CD4-positive, alpha-beta T cell treated with Interleukin-17A for 4 hours (primary cell): Measurements from ENCODE around the gene NPSR1.

Source experiments
- DNase-seq: peaks from one replicate; pipeline ENCODE4 v3.0.0-alpha.2; 2020; ENCODE audit warnings: mixed read lengths

The NPSR1 gene

DNA sequence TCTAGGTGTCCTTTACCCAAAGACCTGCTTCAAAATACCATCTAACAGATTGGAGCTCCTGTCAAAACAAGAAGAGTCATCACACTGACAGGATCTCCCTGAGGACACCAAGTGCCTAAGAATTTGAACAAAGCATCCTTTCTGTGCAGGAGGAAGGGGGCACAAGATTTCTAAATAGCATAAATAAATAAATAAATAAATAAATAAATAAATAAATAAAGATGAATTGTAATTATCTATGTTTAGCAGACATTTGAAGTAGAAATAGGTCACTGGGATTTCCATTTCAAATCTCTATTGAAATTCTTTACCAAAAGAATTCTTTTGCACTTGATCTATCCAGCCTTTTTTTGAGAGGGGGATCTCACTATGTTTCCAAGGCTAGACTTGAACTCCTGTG, 65.3 kb downstream of the NPSR1 start:
- no peak for DNase-seq

DNA sequence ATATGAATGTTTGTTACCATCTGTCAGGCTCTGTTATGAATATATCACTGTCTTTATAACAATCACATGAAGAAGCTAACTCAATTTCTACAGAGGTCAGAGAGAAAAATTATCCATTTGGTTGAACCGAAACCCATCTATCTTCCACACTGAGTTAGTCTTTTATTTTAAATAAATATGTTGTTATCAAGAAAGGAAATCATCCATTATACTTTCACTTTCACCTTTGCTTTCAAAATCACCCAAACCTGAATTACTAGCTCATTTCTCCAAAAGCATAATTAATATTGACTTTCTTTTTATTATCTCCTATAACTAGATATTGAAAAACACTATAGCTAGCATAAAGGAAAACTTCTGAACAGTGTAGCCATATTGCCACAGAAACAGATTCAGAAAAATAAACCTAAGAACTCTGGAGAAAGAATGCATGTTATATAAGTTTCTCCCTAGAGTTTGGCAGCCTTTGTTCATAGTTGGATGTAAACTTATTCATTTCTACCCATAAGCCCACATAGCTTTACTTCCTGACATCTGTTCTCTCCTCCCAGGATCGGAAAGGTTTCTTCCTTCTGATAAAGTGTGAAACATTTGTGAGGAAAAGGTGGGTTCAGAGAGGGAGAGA, 66.0 kb downstream of the NPSR1 start:
- no peak for DNase-seq

DNA sequence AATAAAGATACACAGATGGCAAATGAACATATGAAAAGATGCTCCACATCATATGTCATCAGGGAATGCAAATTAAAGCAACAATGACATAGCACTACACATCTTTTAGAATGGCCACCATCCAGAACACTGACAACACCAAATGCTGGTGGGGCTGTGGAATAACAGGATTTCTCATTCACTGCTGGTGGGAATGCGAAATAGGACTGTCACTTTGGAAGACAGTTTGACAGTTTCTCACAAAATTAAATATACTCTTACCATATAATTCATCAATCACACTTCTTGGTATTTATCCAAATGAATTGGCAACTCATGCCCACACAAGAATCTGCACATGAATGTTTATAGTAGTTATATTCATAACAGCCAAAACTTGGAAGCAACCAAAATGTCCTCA, 68.2 kb downstream of the NPSR1 start:
- no peak for DNase-seq

DNA sequence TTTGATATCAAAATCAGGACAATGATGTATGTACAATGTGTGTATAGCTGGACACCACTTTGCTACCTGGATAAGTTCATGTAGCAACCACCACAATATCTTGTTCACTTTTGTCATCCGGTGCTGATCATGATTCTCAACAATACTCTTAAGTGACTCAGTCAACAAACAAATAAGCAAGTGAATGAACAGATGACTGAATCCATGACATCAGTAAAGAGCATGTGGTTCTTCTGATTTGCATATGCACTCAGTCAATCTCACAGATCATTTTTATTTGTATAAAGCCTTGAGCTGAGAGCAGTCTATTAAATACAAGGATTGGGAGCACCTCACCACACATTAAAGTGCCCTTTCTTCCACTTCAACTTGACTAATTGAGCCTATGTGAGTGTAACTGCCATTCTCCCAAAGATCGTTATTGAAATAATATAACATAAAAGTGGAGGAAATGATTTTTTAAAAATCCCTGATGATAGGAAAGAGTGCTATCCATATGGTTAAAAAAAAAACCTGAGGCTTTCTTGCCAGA, 69.5 kb downstream of the NPSR1 start:
- no peak for DNase-seq

DNA sequence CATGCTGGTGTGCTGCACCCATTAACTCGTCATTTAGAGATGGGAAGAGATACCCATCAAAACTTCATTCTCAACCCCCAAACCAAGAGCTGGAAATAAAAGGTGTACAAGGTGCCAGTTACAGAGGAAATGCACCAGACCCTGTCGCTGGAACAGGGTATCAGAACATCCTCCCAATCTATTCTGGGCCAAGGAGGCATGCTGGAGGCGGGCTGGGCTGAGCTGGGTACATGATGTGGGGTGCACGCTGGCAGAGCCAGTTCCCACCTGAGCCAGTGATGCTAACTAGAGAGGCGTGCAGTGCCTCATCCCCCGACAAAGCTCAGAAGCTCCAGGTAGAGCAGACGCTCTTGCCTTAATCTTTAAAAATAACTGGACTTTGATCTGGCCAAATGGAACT, 70.1 kb downstream of the NPSR1 start:
- no peak for DNase-seq

DNA sequence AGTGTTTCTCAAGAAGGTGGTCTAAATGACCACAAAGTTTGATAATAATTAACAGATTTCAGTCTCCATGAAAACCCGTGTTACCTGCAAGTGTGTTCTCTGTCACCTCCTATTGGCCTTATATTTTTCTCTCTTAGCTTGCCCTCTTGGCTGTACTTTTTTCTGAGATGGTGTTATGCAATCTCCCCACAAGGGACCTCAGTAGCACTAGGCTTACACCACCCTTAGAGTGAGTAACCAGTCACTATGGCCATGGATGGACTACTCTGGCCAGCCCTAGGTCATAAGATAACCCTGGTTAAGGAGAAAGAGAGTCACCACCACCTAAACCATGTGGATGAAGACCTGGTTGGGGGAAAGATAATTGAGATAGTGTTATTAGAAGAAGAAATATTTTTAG, 76.8 kb downstream of the NPSR1 start:
- no peak for DNase-seq

DNA sequence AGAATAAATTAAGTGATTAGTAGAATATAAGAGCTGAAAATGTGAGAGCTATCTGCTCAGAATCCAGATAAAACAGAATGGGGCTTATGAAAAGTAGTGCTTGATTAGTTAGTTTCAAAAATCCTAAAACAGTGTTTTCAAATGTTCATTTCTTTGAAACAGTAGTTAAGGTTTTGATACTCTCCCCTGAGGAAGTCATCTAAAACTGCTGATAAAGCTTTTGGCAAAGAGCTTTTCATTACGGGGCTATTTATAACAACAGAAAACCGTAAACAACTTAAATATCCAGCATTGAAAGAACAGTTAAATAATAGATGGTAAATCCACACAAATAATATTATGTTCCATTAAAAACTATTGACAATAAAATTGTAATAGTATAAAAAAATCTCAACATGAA, 77.5 kb downstream of the NPSR1 start:
- no peak for DNase-seq

DNA sequence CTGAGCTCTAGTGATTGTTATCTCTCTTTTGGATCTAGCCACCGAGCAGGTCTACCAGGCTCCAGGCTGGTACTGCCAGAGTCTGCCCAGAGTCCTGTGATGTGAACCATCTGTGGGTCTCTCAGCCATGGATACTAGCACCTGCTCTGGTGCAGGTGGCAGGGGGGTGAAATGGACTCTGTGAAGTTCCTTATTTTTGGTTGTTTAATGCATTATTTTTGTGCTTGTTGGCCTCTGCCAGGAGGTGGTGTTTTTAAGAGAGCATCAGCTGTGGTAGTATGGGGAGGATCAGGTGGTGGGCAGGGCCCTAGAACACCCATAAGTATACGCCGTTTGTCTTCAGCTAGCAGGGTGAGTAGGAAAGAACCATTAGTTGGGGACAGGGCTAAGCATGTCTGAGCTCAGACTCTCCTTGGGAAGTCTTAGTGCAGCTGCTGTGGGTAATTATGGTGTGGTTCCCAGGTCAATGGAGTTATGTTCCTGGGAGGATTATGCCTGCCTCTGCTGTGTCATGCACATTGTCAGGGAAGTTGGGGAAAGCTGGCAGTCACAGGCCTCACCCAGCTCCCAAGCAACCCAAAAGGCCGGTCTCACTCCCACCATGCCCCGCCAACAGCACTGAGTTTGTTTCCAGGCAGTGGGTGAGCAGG, 81.8 kb downstream of the NPSR1 start:
- no peak for DNase-seq

DNA sequence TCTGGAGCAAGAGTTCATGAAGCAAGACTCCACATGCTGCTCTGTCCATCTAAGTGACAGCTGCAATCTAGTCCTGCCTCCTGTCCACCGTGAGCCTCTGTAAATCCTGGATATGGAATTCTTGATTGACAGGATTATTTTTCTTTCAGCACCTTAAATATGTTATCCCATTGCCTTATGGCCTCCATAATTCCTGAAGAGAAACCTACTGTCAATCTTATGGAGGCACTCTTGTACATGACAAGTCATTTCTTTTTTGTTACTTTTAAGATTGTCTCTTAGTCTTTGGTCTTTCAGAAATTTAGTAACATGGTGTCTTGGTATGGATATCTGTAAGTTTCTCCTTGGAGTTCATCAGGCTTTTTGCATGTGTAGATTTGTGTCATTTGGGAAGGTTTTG, 82.8 kb downstream of the NPSR1 start:
- no peak for DNase-seq

DNA sequence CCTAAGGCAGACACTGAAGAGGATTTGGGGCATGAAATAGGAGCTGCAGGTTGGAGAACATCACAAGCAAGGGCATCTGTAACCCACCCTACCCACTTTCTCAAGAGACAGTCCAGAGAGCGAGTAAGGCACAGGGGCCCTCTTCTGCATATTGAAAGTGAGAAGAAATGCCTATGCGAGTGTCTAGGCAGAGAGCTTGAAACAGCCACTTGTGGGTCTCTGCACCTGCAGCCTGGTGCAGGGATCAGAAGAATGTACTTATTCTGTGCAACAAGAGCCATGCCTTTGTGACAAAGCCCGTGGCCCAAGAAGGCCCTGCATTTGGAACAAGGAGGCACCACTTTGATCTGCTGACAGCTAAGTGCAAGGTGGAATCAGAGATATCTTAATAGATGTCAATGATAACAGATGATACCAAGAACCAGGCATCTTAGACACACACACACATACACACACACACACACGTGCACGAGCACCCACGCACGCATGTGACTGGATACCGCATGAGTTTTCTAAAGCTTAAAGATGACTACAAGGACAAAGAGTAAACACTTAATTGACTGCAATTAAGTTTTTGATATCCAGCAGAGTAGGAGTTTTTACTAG, 89.3 kb downstream of the NPSR1 start:
- no peak for DNase-seq

DNA sequence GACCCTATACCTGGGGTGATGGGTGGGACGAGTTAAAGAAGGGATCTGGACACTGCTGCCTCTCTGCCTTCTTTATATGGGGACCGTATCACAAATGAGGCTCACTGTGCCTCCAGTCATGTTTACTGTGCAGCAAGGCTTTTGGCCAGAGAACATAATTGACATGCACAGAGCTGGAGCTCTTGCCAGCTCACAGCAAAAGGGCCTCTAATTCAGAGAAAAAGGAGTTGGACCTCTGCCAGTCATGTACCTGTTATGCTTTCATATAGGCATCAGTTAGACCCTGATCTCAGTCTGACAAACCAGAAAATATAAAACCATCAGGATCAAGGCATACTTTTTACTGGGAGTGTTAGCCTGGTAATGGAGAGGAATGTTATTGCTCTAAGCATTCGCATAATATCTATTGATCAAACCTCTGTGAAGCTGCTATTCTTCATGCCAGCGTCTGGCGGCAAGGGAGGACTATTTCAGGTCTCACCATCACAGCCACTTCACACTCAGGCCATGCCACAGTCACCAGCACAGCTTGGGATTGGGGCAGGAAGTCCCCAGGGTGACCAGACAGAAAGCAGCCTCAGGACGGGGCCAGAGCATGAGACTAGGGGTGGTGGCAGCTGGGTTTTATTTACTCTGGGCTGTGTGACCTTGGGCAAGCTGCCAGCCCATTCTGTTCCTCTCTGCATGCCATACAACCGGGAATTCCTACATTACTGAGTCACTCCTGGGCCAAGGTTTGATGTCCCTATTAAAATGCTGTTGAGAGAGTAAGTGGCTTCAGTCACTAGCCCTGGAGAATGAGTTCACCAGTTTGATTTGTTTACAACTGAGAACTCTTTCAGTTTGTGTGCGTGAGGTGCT, 90.1 kb downstream of the NPSR1 start:
- no peak for DNase-seq

DNA sequence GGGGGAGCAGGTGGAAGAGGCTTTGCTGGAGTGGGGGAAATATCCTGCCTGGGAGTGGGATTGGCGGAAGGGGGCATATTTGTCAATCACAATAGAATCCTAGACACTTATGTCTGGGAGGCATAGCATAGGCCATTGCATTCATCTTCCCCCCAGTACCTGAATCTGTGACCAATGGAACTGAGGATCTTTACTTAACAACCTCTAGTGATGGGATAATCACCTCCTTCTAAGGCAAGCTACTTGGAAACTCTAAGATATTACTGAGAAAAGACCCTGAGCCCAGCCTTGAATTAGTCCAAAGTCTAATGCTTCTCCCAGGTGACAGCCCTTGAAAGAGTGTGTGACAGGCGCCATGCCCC, 90.7 kb downstream of the NPSR1 start:
- DNase-seq = no peak

DNA sequence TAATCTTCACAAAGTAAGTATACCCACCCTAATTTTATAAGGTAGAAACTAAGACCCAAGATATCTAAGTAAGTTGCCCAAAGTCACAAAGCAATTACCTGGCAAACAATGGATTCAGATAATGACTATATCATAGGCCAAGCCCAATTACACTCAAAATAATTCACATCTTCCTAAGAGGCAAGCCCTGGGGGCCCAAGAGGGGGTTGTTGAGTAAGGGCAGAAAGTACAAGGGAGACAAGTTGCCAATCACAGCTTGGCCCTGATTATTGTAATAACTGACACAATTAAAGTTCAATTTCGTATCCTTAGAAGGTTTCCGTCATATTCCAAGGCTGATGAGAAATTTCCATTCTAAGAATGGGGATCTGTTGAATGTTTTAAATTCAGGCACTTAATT, 91.4 kb downstream of the NPSR1 start:
- no peak for DNase-seq

DNA sequence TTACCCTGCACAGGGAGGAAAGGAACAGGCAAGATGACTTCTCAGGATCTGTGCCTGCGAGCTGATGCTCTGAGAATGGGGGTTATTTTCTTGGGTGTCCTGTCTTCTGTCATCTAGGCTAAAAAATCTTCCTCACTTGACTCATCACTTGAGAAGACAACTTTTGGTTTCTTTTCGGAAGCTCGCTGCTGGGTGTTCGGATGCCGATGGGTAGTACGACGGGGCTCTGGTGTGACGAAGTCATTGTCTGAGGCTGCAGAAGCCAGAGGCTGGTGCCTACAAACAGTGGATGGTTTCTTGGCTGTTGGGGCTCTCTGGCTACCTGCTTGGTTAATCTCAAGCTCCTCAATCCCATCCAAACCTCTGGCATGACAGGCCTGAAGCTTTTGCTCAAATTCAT, 92.2 kb downstream of the NPSR1 start:
- no peak for DNase-seq

DNA sequence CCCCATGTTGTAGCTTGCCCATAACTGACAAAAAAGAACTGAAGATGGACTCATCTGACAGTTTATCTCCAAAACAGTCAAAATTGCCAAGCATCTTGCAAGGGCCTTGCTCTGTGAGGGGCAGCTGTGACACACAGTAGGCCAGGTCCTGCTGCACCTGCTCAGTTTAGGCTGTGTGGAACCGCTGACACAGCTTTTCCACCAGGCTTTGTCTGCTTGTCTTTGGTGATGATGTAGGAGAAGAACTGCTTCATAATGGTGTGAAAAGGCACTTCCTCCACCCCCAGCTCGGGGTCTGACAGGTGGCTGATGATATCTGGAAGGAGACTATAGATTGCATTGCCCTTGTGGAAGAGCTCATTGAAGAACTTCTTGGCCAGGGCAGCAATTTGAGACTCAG, 92.6 kb downstream of the NPSR1 start:
- DNase-seq = no peak

DNA sequence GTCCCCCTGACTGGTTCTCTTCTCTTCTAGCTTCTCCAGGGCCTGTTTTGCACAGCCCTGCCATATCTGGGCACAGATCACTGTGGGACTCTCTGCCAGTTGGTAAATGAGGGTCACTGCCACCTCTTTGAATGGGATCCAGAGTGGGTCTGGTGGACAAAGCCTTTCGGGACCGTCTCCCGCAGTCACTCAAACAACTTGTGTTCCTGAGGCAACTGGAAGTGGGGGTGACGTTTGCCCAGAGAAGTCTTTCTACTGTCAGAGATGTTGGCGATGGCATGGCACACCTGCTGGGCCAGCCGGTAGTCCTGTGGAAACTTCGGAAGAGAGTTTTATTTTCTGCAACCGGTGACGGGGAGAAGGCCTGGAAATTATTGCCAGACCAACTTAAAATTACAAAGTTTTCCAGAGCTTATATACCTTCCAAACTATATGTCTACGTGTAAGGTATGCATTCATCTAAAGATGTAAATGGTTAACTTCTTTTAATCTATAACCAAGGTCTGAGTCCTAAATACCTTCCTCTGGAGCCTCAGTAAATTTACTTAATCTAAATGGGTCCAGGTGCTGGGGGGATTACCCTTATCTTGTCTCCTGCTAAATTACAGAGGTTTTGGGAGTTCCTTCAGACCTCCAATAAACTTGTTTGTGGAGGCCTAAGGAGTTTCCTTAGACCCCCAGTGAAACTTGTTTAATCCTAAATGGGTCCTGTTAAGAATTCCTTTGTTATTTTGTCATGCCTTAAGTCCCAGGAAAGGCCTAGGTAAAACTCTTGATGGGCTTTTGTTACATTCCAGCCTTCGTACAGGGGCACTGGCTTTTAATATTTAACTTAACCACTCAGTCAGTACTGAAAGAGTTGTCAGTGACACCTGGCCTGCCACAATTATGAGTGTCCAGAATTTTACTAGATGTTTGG, 94.0 kb downstream of the NPSR1 start:
- DNase-seq = no peak

DNA sequence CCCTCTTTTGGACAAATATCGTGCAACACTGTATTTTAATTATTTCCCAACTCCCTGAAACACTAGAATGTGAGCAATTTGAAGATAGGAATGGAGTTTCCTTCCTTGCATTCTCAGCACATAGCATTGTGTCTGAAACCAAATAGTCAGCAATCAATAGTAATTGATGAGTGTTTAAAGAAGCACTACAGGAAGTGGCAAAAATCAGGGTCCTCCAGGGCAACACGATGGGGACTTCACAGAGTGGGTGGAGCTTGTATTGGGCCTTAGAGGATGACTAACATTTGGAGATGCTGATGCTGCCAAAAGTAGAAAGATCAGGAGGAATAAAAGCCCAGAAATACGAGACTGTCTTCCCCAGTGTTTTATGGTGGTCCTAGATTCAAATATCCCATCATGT, 94.9 kb downstream of the NPSR1 start:
- DNase-seq = no peak

DNA sequence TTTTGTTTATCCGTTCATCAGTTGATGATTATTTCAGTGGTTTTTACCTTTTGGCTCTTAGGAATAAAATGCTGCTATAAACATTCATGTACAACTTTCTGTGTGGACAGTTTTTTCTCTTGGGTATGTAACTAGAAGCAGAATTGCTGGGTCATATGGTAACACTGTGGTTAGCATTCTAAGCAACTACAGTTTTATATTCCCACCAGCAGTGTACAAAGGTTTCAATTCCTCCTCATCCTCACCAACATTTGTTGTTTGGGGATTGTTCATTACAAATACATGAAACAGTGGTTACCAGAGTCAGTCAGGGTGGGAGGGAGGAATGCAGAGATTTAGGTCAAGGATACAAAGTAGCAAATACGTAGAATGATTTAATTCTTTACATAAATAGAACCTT, 97.0 kb downstream of the NPSR1 start:
- no peak for DNase-seq

DNA sequence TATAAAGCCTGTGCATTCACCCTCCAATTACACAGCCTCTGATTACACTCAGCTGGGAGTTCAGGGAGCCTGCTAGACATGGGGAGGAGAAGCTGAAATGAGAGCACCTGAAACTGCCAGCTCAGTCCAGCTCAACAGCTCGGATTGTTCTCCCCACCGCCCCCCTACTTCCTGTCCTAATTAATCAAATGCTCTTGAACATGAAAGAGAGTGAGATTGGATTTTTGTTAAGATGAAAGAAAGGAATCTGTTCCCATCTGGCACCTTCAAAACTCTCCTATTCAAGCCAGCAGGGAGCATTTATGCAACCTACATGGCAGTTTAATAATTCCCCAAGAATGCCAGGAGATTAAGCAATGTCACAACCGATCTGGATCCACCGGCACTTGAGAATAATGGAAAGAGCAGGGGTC, 98.0 kb downstream of the NPSR1 start:
- no peak for DNase-seq

DNA sequence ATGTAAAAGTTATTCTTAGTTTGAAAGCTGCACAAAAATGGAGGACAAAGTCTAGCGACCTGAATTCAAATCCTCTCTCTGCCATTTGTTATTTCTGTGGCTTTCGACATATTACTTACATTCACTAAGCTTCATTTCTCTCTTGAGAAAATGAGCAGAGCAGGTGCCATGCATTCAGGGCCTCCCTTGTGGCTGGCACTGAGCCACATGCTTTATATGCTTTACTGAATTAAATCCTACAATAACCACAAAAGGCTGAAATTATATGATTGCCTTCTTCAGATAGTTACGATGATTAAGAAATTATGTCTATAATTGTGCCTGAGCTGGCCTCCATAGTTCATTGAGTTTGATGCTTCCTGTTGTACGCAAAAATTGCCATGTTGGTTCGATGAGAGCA, 98.7 kb downstream of the NPSR1 start:
- DNase-seq = no peak

DNA sequence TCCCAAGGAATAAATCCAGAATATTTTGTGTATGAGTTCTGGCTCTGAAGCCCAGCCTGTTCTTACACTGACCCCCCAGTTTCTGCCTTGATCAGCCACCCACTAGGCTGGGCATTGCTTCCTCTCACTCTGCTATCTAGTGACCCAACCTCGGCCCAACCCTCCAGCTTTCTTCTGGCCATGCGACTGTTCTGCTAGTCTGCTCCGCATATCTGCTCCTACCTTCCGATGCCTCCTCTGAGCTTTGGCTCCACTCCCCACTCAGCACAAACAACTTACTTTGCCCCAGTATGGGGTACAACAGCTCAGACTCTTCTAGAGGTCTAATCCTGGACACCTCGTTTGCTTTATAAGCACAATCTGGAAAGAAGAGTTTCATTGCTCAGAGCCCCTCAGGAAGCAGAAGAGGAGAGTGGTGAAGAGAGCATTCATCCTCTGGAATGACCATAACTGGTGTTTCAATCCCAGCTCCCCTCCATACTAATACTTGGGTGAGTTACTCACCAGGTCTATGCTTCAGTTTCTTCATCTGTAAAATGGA, 99.6 kb downstream of the NPSR1 start:
- no peak for DNase-seq

DNA sequence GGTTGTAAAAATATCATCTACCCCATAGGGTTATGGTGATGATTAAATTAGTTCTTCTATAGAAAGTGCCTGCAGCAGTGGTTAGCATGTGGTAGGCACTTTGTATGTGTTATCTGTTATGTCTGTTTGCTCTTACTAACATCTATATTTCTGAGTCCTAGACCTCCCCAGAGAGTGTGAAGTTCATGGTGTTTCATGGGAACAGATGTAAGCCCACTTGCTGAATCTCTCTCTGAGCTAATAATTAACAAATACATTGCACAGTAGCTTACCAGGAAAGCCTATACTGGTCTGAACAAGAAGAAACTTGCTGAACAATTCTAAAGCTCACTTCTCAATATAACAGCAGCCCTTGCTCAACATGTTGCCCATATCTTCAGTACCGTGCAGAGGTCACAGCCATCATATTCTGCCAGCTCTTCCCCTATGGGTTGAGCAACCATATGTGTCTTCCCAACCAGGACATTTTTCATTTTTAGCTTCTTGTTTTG, 100.1 kb downstream of the NPSR1 start:
- DNase-seq = no peak
